Testis (tissue), 5 donors: Measurements from ENCODE around the gene RAB29. TPM values are rescaled to one million over a fixed set of nuclear protein-coding genes. Genes with fewer than 3 reads are reported as not detected.
"Not testable (repeated sequence)": the region's sequence is repeated elsewhere in the genome, so short reads cannot be mapped to it uniquely, and the experiment has no call there.

Experiments used
- DNase-seq: peaks from one replicate; pipeline ENCODE4 v3.0.0-alpha.2; 2019
- H3K27ac ChIP-seq, 2 donors: fragments of 200-600 bp; sonication (generic); one replicate each; pipeline ENCODE4 v1.5.1; 2019
- H3K27me3 ChIP-seq: fragments of 200-600 bp; sonication (generic); one replicate; pipeline ENCODE4 v1.5.1; 2019
- H3K36me3 ChIP-seq: fragments of 200-600 bp; sonication (generic); one replicate; pipeline ENCODE4 v1.5.1; 2017; ENCODE audit warnings: low read depth; ENCODE audit errors: missing control alignments
- H3K4me1 ChIP-seq: fragments of 200-600 bp; sonication (generic); one replicate; pipeline ENCODE4 v1.5.1; 2019
- H3K4me3 ChIP-seq, 2 donors: fragments of 200-600 bp; sonication (generic); one replicate each; pipeline ENCODE4 v1.5.1; 2017 to 2019
- H3K9me3 ChIP-seq: fragments of 200-600 bp; sonication (generic); one replicate; pipeline ENCODE4 v1.5.1; 2017
- CTCF ChIP-seq, 3 experiments: fragments of 450-650 bp in 2 of 3; fragments of 200-600 bp in 1 of 3; sonication (generic) in 1 of 3; IDR thresholded peaks; one replicate each; pipeline ENCODE4 v1.5.1; 2016 to 2019; ENCODE audit warnings: antibody characterized with exemption in 3 of 3, mild to moderate bottlenecking in 2 of 3, moderate library complexity in 1 of 3
- POLR2A ChIP-seq: fragments of 450-650 bp; IDR thresholded peaks from one replicate; pipeline ENCODE4 v1.6.1; 2017; ENCODE audit warnings: antibody characterized with exemption, mild to moderate bottlenecking, moderate library complexity
- WGBS, 2 donors: methylation state at CpG; one replicate each; pipeline ENCODE4 v1.1.5; 2018; 5-methylcytosine and 5-hydroxymethylcytosine counted together
- intact Hi-C: fragments of 100-400 bp; cut with DNase I; formaldehyde crosslinking; loops from one replicate; pipeline ENCODE4 v1.15.1; 2023; ENCODE audit warnings: low total_unique reads
- long read RNA-seq, 2 donors: transcript quantifications; one replicate each; lab custom pipeline, GENCODE V29; 2026
- polyA plus RNA-seq: library from polyadenylated mRNA; stranded (reverse); fragments of 350-450 nt; fragmentation: Illumina TruSeq; extraction: RNeasy Lipid Tissue Mini Kit (QIAGEN cat#74804); gene quantifications from one replicate; pipeline ENCODE4 v1.2.3, GENCODE V29; 2014; ENCODE audit warnings: low read depth, low replicate concordance; ENCODE audit not compliant: insufficient read depth
- total RNA-seq, 2 donors: library from RNA; depleted of rRNA; stranded (reverse); fragments of >200 nt; gene quantifications; one replicate each; pipeline ENCODE4 v1.2.3, GENCODE V29; 2016

The RAB29 gene
- total RNA-seq (10 to 100 TPM in 1 of 2 donors, 1 to 10 TPM in 1; 7.4 to 10.8 TPM), polyA plus RNA-seq (8.3 TPM)
- long read RNA-seq, donor 1, partial matches to known transcripts, result 6 of 8 reads
- long read RNA-seq, donor 1, other reads (novel, unspliced or antisense), result 0 of 8 reads
- long read RNA-seq, donor 2, partial matches to known transcripts, result 0 of 3 reads
- long read RNA-seq, donor 2, other reads (novel, unspliced or antisense), result 0 of 3 reads

GRCh38 chr1:205775015-205775716 lies at the start of gene RAB29:
RAB29 (minus strand) TSS chr1:205775482; CDS start chr1:205774956, 526 bp downstream.
- Histone ChIP-seq H3K9me3 (no peaks in the 10 kb centered on the region), H3K4me3 (peak within 1 kb of the TSS; percentile 75 to 80), H3K36me3 (no peaks in the 10 kb centered on the region), H3K27ac (peak within 1 kb of the TSS in 1 of 2 donors; percentile 28), H3K27me3 (no peaks in the 10 kb centered on the region), H3K4me1 (peaks cover 3% of the 10 kb centered on the region)
- intact Hi-C loops, result no loop called here
- 1% methylated on average over 15 to 40 of the region's 40 CpGs for whole genome bisulfite sequencing, 2 donors
- peak; percentile 93 for DNase-seq
- TF ChIP-seq POLR2A, result no peak
- TF ChIP-seq CTCF (IDR thresholded peaks at IDR 0.05), result no peak

GRCh38 chr1:205824180-205824579 lies 48.9 kb upstream of the RAB29 start:
- TF ChIP-seq POLR2A (no peak), CTCF (IDR thresholded peaks at IDR 0.05) (no peak)
- 92 to 97% methylated on average over 5 of the region's 5 CpGs for WGBS, 2 donors
- H3K27ac ChIP-seq, result no peak overlapping the region
- no peaks in the 10 kb centered on the region for H3K36me3 ChIP-seq
- no peak overlapping the region for H3K4me3 ChIP-seq
- peaks cover 29% of the 10 kb centered on the region for H3K4me1 ChIP-seq
- H3K9me3 ChIP-seq, result no peaks in the 10 kb centered on the region
- H3K27me3 ChIP-seq, result no peaks in the 10 kb centered on the region
- intact Hi-C loops, result no loop called here
- DNase-seq, result no peak

DNA sequence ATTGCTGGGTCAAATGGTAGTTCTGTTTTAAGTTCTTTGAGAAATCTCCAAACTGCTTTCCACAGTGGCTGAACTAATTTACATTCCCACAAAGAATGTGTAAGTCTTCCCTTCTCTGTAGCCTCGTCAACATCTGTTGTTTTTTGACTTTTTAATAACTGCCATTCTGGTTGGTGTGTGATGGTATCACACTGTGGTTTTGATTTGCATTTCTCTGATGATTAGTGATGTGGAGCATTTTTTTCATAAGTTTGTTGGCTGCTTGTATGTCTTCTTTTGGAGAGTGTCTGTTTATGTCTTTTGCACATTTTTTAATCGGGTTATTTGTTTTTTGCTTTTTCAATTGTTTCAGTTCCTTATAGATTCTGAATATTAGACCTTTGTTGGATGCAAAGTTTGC lies 48.0 kb upstream of the RAB29 start:
- H3K9me3 ChIP-seq, DNase-seq, intact Hi-C loops, H3K4me3 ChIP-seq, H3K27me3 ChIP-seq, H3K27ac ChIP-seq, H3K36me3 ChIP-seq: not testable (repeated sequence)
- 88 to 97% methylated on average over 2 of the region's 2 CpGs for WGBS, 2 donors
- peaks cover 24% of the 10 kb centered on the region for H3K4me1 ChIP-seq

DNA sequence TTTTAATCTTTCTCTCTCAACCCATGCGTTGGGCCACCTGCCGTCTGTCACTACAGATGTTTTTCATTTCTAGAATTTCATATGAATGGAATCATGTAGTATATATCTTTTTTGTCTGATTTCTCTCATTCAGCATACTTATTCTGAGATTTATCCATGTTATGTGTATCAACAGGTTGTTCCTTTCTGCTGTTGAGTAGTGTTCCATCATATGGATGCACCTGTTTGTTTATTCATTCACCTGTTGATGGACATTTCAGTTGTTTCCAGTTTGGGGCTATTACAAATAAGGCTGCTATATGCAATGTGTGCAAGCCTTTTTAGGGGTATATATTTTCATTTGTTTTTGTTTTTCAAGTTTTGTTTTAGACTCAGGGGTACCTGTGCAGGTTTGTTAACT lies 47.1 kb upstream of the RAB29 start:
- Histone ChIP-seq H3K4me3 (no peak overlapping the region), H3K9me3 (no peaks in the 10 kb centered on the region), H3K4me1 (peaks cover 18% of the 10 kb centered on the region), H3K27ac (no peak overlapping the region), H3K36me3 (no peaks in the 10 kb centered on the region), H3K27me3 (no peaks in the 10 kb centered on the region)
- no peak for DNase-seq
- TF ChIP-seq POLR2A (no peak), CTCF (IDR thresholded peaks at IDR 0.05) (no peak)
- intact Hi-C loops, result no loop called here
- 85 to 95% methylated on average over 2 of the region's 2 CpGs for WGBS, 2 donors

DNA sequence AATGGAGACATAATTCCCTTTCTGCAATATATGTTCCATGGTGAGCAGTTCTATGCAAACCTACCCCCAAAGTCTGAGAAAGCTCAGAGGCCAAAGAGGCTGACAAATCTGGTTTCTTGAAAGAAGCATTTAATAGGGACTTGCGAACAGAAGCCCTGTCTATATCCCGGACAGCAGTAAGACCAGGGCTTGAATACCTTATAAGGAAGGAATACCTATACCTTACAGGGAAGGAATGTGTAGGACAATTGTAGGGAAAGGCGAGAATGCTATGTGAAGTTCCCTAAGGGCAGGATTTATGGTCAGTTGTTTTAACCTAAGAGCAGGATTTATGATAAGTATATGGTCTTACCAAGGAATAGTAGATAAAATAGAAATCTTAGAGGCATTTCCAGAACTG lies 42.7 kb upstream of the RAB29 start:
- DNase-seq, result no peak
- no peaks in the 10 kb centered on the region for H3K36me3 ChIP-seq
- H3K4me1 ChIP-seq, result no peaks in the 10 kb centered on the region
- TF ChIP-seq CTCF (IDR thresholded peaks at IDR 0.05) (no peak), POLR2A (no peak)
- no peaks in the 10 kb centered on the region for H3K9me3 ChIP-seq
- H3K27me3 ChIP-seq, result no peaks in the 10 kb centered on the region
- H3K4me3 ChIP-seq, result no peak overlapping the region
- WGBS, 2 donors, result 90 to 92% methylated on average over 3 of the region's 3 CpGs
- H3K27ac ChIP-seq, result no peak overlapping the region
- intact Hi-C loops, result no loop called here
